Hepatocyte (in vitro differentiated cells): ENCODE results near the gene FAR1.

ENCODE experiments used
- EZH2 ChIP-seq: fragments of 200-600 bp; sonication (generic); IDR thresholded peaks from 2 replicates; pipeline ENCODE4 v1.6.1; 2016; ENCODE audit warnings: antibody characterized with exemption, mild to moderate bottlenecking, borderline replicate concordance
- EZH2phosphoT487 ChIP-seq: fragments of 200-600 bp; sonication (generic); IDR thresholded peaks from one replicate; pipeline ENCODE4 v1.6.1; 2018; ENCODE audit warnings: antibody characterized with exemption, mild to moderate bottlenecking, low read depth, moderate library complexity; ENCODE audit not compliant: unreplicated experiment, severe bottlenecking
- TF ChIP-seq, protein P1 (sequence below): fragments of 200-600 bp; sonication (generic); IDR thresholded peaks from 2 replicates; pipeline ENCODE4 v1.5.1; 2016; ENCODE audit warnings: antibody characterized with exemption, mild to moderate bottlenecking; ENCODE audit not compliant: poor library complexity

- TF ChIP-seq, protein P1, sequence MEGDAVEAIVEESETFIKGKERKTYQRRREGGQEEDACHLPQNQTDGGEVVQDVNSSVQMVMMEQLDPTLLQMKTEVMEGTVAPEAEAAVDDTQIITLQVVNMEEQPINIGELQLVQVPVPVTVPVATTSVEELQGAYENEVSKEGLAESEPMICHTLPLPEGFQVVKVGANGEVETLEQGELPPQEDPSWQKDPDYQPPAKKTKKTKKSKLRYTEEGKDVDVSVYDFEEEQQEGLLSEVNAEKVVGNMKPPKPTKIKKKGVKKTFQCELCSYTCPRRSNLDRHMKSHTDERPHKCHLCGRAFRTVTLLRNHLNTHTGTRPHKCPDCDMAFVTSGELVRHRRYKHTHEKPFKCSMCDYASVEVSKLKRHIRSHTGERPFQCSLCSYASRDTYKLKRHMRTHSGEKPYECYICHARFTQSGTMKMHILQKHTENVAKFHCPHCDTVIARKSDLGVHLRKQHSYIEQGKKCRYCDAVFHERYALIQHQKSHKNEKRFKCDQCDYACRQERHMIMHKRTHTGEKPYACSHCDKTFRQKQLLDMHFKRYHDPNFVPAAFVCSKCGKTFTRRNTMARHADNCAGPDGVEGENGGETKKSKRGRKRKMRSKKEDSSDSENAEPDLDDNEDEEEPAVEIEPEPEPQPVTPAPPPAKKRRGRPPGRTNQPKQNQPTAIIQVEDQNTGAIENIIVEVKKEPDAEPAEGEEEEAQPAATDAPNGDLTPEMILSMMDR: no peak
- TF ChIP-seq EZH2 (no peak), EZH2phosphoT487 (no peak)
These were observed 102.7 kb downstream of the FAR1 start for GRCh38 chr11:13771151-13771550.
